ENCODE results near the gene DIAPH3. TPM values are rescaled to one million over a fixed set of nuclear protein-coding genes. Genes with fewer than 3 reads are reported as not detected.

Gene DIAPH3
- total RNA-seq, 1 experiment from 2014 or later = 62.3 TPM

DNA sequence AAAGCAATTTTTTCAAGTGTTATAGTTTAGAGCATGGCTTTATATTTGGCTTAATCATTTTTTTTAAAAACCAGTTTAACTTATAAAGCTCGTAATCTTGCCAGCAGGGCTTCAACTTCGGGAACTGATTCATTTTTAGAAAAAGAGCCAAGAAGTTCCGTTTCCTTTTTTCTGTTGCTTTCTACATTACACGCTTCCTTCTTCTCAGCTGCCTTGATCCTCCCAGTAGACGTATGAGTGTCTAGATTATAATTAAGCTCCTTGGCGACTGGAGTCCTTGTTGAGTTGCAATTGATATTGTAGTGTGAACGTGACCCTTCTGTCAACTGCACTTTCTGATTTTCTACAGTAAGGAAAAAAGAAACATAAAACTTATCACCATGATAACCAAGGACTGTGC is 497.2 kb downstream of the DIAPH3 start:
- peaks cover 5% of the 10 kb centered on the region for H3K36me3 ChIP-seq (ENCODE audit: insufficient read depth, low read length, poor library complexity, severe bottlenecking)
- no TSS peak for BruUV-seq (replicated peaks)
- peaks cover 36% of the 10 kb centered on the region for H3K4me1 ChIP-seq (ENCODE audit: insufficient read depth, low read length, poor library complexity, severe bottlenecking)
- DNase-seq (ENCODE audit: low spot score) = peak; percentile 90
- H3K27me3 ChIP-seq (replicated peaks; ENCODE audit: insufficient read depth, low read depth, low read length, poor library complexity) = no peaks in the 10 kb centered on the region
- TF ChIP-seq, protein P1, sequence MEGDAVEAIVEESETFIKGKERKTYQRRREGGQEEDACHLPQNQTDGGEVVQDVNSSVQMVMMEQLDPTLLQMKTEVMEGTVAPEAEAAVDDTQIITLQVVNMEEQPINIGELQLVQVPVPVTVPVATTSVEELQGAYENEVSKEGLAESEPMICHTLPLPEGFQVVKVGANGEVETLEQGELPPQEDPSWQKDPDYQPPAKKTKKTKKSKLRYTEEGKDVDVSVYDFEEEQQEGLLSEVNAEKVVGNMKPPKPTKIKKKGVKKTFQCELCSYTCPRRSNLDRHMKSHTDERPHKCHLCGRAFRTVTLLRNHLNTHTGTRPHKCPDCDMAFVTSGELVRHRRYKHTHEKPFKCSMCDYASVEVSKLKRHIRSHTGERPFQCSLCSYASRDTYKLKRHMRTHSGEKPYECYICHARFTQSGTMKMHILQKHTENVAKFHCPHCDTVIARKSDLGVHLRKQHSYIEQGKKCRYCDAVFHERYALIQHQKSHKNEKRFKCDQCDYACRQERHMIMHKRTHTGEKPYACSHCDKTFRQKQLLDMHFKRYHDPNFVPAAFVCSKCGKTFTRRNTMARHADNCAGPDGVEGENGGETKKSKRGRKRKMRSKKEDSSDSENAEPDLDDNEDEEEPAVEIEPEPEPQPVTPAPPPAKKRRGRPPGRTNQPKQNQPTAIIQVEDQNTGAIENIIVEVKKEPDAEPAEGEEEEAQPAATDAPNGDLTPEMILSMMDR (conservative IDR thresholded peaks at IDR 0.05; ENCODE audit: low read depth, low read length) = no peak
- no peak for TF ChIP-seq EZH2 (IDR thresholded peaks at IDR 0.05; ENCODE audit: borderline replicate concordance, low read depth, low read length, poor library complexity, severe bottlenecking)
- H3K9me3 ChIP-seq (ENCODE audit: low read depth, low read length, poor library complexity, severe bottlenecking) = no peaks in the 10 kb centered on the region
- ChIA-PET POLR2A (ENCODE audit: low non-redundant PET) (no interaction called here), CTCF (interaction anchor here (1.6 kb wide), 1 partner anchor 14 kb away, joined by 5 read pairs; no protein-coding TSS in a partner anchor)
- H3K27ac ChIP-seq (ENCODE audit: low read depth, low read length, poor library complexity, severe bottlenecking) = peak overlapping the region; percentile 88
- H3K4me3 ChIP-seq (ENCODE audit: low read depth, low read length, poor library complexity, severe bottlenecking) = no peak overlapping the region
- intact Hi-C loops (cut with micrococcal nuclease; ENCODE audit: unreplicated experiment) = no loop called here

DNA sequence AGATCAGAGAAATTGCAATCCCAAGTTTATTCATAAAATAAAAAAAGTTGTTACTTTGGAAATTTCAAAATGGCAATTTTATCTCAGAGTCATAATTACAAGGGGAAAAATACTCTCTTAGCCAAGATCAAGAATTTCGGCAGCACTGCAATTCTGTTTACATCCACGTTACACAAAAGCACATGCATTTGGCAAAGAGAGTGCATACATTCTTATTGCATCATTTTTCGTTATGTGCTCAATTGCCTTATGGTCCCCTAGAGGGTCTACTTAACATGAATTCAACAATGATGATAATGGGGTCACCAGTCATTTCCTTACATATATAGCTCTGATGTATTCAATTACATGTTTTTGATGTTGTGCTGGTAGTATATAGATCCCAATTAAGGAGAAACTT is 498.0 kb downstream of the DIAPH3 start:
- Histone ChIP-seq H3K4me3 (ENCODE audit: low read depth, low read length, poor library complexity, severe bottlenecking) (no peak overlapping the region), H3K9me3 (ENCODE audit: low read depth, low read length, poor library complexity, severe bottlenecking) (no peaks in the 10 kb centered on the region), H3K36me3 (ENCODE audit: insufficient read depth, low read length, poor library complexity, severe bottlenecking) (peaks cover 5% of the 10 kb centered on the region), H3K27me3 (replicated peaks; ENCODE audit: insufficient read depth, low read depth, low read length, poor library complexity) (no peaks in the 10 kb centered on the region), H3K4me1 (ENCODE audit: insufficient read depth, low read length, poor library complexity, severe bottlenecking) (peaks cover 36% of the 10 kb centered on the region), H3K27ac (ENCODE audit: low read depth, low read length, poor library complexity, severe bottlenecking) (peak overlapping the region; percentile 88)
- CTCF ChIA-PET = interaction anchor here (1.6 kb wide), 1 partner anchor 15 kb away, joined by 5 read pairs; no protein-coding TSS in a partner anchor
- POLR2A ChIA-PET (ENCODE audit: low non-redundant PET) = no interaction called here
- BruUV-seq (replicated peaks) = no TSS peak
- intact Hi-C loops (cut with micrococcal nuclease; ENCODE audit: unreplicated experiment) = no loop called here
- TF ChIP-seq, protein P1 (conservative IDR thresholded peaks at IDR 0.05; ENCODE audit: low read depth, low read length) = no peak; the same call in 1 of the 2 replicates
- TF ChIP-seq EZH2 (IDR thresholded peaks at IDR 0.05; ENCODE audit: borderline replicate concordance, low read depth, low read length, poor library complexity, severe bottlenecking) = no peak
- peak; percentile 89 for DNase-seq (ENCODE audit: low spot score)

DNA sequence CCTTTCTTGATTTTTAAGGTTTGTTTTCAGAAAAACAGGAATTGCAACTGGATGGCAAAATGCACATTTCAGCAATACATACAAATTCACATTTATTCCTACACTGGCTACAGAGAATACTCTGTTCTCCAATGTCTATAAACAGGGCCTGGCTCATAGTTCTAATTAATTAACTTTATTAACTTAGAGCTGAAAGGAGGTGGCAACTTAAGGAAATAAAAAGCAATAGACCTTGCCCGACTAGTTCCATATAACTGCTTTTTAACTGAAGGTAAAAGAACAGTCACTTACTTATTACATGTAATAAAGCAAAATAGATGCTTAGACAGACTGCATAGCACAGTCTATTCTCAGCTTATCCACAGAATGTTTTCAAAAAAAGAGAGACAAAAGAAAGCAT is 498.5 kb downstream of the DIAPH3 start:
- Histone ChIP-seq H3K27ac (ENCODE audit: low read depth, low read length, poor library complexity, severe bottlenecking) (peak overlapping the region; percentile 88), H3K4me3 (ENCODE audit: low read depth, low read length, poor library complexity, severe bottlenecking) (no peak overlapping the region), H3K27me3 (replicated peaks; ENCODE audit: insufficient read depth, low read depth, low read length, poor library complexity) (no peaks in the 10 kb centered on the region), H3K4me1 (ENCODE audit: insufficient read depth, low read length, poor library complexity, severe bottlenecking) (peaks cover 41% of the 10 kb centered on the region), H3K36me3 (ENCODE audit: insufficient read depth, low read length, poor library complexity, severe bottlenecking) (peaks cover 5% of the 10 kb centered on the region), H3K9me3 (ENCODE audit: low read depth, low read length, poor library complexity, severe bottlenecking) (no peaks in the 10 kb centered on the region)
- ChIA-PET CTCF (interaction anchor here (1.6 kb wide), 1 partner anchor 15 kb away, joined by 5 read pairs; no protein-coding TSS in a partner anchor), POLR2A (ENCODE audit: low non-redundant PET) (no interaction called here)
- intact Hi-C loops (cut with micrococcal nuclease; ENCODE audit: unreplicated experiment) = no loop called here
- no TSS peak for BruUV-seq (replicated peaks)
- DNase-seq (ENCODE audit: low spot score) = no peak
- TF ChIP-seq EZH2 (IDR thresholded peaks at IDR 0.05; ENCODE audit: borderline replicate concordance, low read depth, low read length, poor library complexity, severe bottlenecking) = no peak
- TF ChIP-seq, protein P1 (conservative IDR thresholded peaks at IDR 0.05; ENCODE audit: low read depth, low read length) = no peak

All from A673 (cell line).